Osteocyte (in vitro differentiated cells): ENCODE results near the gene NCOA5. TPM values are rescaled to one million over a fixed set of nuclear protein-coding genes. Genes with fewer than 3 reads are reported as not detected.

Source experiments
- DNase-seq: peaks from one replicate; pipeline ENCODE4 v3.0.0; 2021; ENCODE audit warnings: mixed read lengths; ENCODE audit not compliant: unreplicated experiment; ENCODE audit errors: extremely low spot score
- H3K27ac Mint-ChIP-seq: one replicate; pipeline ENCODE4 v1.8.0; 2021; ENCODE audit warnings: mild to moderate bottlenecking, mixed read lengths; ENCODE audit not compliant: unreplicated experiment
- H3K27me3 Mint-ChIP-seq: one replicate; pipeline ENCODE4 v1.8.0; 2021; ENCODE audit warnings: mixed read lengths; ENCODE audit not compliant: unreplicated experiment
- H3K36me3 Mint-ChIP-seq: one replicate; pipeline ENCODE4 v1.8.0; 2021; ENCODE audit warnings: mixed read lengths; ENCODE audit not compliant: unreplicated experiment
- H3K4me1 Mint-ChIP-seq: one replicate; pipeline ENCODE4 v1.8.0; 2021; ENCODE audit warnings: mixed read lengths; ENCODE audit not compliant: unreplicated experiment
- H3K4me3 Mint-ChIP-seq: one replicate; pipeline ENCODE4 v1.8.0; 2021; ENCODE audit warnings: mild to moderate bottlenecking, moderate library complexity, mixed read lengths; ENCODE audit not compliant: unreplicated experiment
- H3K9me3 Mint-ChIP-seq: one replicate; pipeline ENCODE4 v1.8.0; 2021; ENCODE audit warnings: mixed read lengths; ENCODE audit not compliant: unreplicated experiment
- total RNA-seq: library from RNA; stranded (reverse); gene quantifications from 2 replicates; pipeline ENCODE4 v1.2.1, GENCODE V29; 2021
- TF ChIP-seq, protein P1 (sequence below): fragments of 200-600 bp; sonication (generic); IDR thresholded peaks from 2 replicates; pipeline ENCODE4 v1.5.0; 2021; ENCODE audit warnings: antibody characterized with exemption, mild to moderate bottlenecking, moderate library complexity

The NCOA5 gene
- total RNA-seq, 1 donor from 2014 or later, result 39.0 TPM

DNA sequence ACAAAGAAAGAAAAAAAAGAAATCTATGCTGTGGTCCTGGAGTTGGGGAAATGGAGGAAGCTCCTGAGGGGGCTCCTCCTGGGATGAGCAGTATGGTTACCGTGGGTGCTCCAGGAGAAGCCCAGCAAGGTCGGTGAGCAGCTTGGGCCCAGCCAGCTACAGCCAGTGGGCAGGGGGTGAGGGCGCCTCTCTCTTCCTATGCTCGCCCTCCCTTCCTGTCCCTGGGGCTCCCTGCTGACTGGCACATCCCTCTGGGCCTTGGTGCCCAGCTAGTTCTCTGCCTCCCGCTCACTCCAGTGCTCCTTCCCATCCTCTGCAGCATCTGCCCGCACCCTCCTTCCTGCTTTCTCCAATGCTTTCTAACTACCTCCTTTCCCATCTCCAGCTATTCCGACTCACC, 45.0 kb upstream of the NCOA5 start:
- peaks cover 55% of the 10 kb centered on the region for H3K27me3 Mint-ChIP-seq
- no peak overlapping the region for H3K4me3 Mint-ChIP-seq
- H3K27ac Mint-ChIP-seq, result no peak overlapping the region
- no peak for DNase-seq
- H3K4me1 Mint-ChIP-seq, result peaks cover 7% of the 10 kb centered on the region
- TF ChIP-seq, protein P1, sequence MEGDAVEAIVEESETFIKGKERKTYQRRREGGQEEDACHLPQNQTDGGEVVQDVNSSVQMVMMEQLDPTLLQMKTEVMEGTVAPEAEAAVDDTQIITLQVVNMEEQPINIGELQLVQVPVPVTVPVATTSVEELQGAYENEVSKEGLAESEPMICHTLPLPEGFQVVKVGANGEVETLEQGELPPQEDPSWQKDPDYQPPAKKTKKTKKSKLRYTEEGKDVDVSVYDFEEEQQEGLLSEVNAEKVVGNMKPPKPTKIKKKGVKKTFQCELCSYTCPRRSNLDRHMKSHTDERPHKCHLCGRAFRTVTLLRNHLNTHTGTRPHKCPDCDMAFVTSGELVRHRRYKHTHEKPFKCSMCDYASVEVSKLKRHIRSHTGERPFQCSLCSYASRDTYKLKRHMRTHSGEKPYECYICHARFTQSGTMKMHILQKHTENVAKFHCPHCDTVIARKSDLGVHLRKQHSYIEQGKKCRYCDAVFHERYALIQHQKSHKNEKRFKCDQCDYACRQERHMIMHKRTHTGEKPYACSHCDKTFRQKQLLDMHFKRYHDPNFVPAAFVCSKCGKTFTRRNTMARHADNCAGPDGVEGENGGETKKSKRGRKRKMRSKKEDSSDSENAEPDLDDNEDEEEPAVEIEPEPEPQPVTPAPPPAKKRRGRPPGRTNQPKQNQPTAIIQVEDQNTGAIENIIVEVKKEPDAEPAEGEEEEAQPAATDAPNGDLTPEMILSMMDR, result no peak
- H3K9me3 Mint-ChIP-seq, result no peaks in the 10 kb centered on the region
- no peaks in the 10 kb centered on the region for H3K36me3 Mint-ChIP-seq

DNA sequence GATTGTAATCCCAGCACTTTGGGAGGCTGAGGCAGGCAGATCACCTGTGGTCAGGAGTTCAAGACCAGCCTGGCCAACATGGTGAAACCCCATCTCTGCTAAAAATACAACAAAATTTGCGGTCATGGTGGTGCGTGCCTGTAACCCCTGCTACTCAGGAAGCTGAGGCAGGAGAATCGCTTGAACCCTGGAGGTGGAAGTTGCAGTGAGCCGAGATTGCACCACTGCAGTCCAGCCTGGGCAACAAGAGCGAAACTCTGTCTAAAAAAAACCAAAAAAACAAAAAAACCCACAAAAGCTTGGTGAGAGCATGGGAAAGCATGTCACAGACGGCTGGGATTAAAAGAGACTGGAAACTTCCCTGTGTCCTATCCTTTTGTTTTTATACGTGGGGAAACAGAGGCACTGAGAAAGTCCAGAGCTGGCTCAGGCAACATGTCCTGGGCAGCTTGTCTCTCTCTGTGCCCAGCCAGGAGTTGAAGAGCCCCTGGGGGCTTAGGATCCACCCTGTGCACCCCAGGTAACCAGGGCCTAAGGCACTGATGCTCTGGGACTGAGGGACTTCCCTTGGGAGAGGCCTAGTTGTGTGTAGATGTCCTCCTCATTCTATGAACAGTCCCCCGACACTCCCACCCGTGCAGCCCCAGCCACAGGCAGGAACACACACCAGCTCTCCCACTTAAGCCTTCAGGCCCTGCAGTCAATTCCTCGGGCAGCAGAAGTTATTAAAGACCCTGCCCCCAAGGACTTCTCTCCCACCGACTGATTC, 44.3 kb upstream of the NCOA5 start:
- no peak for DNase-seq
- no peaks in the 10 kb centered on the region for H3K9me3 Mint-ChIP-seq
- peaks cover 57% of the 10 kb centered on the region for H3K27me3 Mint-ChIP-seq
- H3K4me3 Mint-ChIP-seq, result no peak overlapping the region
- H3K4me1 Mint-ChIP-seq, result peaks cover 7% of the 10 kb centered on the region
- no peaks in the 10 kb centered on the region for H3K36me3 Mint-ChIP-seq
- TF ChIP-seq, protein P1, result no peak
- no peak overlapping the region for H3K27ac Mint-ChIP-seq

DNA sequence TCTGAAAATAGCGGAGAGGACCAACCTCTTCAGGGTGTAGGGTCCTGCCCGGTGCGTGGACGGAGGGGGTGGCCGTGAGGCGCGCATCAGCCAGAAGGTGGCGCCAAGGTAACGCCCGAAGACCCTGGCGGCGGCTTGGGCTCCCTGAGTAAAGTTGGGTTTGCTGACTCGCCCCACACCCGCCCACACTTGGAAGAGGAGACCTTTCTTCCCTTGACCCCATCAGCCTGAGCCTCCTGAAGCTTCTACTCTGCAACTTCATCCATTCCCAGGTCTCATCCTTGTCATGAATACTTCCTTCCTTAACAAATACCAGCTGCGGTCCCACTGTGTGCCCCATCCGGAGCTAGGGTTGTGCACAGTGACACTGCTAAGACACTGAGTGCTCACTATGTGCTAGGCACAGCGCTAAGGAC, 43.0 kb upstream of the NCOA5 start:
- H3K4me3 Mint-ChIP-seq, result no peak overlapping the region
- TF ChIP-seq, protein P1, result peak; percentile 87
- peaks cover 7% of the 10 kb centered on the region for H3K4me1 Mint-ChIP-seq
- no peak overlapping the region for H3K27ac Mint-ChIP-seq
- H3K9me3 Mint-ChIP-seq, result no peaks in the 10 kb centered on the region
- H3K36me3 Mint-ChIP-seq, result no peaks in the 10 kb centered on the region
- peaks cover 67% of the 10 kb centered on the region for H3K27me3 Mint-ChIP-seq
- no peak for DNase-seq

DNA sequence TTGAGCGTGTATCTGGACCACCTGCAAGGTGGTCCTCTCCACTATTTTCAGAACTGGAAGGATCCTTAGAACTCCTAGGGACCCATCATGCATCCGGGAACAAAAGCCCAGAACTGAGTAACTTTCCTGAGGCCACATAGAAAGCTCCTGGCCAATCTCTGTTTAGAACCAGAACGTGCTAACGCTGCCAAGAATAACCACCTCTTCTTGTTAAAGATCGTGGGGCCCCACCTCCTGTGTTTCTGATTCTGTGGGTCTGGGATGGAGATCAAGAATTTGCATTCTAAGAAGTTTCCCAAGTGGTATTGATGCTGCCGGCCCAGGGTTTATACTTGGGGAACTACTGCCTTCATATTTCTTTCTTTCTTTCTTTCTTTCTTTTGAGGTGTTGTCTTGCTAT, 41.6 kb upstream of the NCOA5 start:
- TF ChIP-seq, protein P1, result no peak
- Mint-ChIP-seq H3K27ac (no peak overlapping the region), H3K4me3 (no peak overlapping the region), H3K36me3 (no peaks in the 10 kb centered on the region), H3K27me3 (peaks cover 67% of the 10 kb centered on the region), H3K4me1 (peaks cover 7% of the 10 kb centered on the region), H3K9me3 (no peaks in the 10 kb centered on the region)
- DNase-seq, result no peak

DNA sequence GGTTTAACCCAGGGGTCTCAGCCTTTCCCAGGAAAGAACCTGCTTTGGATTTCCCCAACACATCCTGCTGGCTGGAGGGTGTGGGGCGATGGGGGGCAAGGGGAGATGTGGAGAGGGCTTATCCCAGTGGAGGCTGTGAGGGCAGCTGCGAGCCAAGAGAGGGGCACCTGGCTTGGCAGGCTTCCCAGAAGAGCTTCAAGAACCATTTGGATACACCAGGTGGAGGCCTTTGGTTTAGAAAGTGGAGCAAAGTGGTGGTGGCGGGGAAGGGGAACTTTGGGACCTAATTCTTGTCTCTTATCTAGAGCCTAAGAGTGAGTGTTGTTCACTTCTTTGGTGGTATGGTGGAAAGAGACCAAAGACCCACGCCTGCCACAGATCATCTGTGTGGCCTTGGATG, 40.8 kb upstream of the NCOA5 start:
- Mint-ChIP-seq H3K27me3 (peaks cover 63% of the 10 kb centered on the region), H3K9me3 (no peaks in the 10 kb centered on the region), H3K4me1 (peaks cover 7% of the 10 kb centered on the region), H3K27ac (no peak overlapping the region), H3K4me3 (no peak overlapping the region), H3K36me3 (no peaks in the 10 kb centered on the region)
- DNase-seq, result no peak
- TF ChIP-seq, protein P1, result no peak
